ENCODE data around the gene HS3ST1.

HS3ST1 gene

GRCh38 chr4:11415409-11416070, 13.2 kb downstream of the HS3ST1 start:
- H3K27ac ChIP-seq (ENCODE audit: low read depth, low read length), result no peak overlapping the region
- H3K4me2 ChIP-seq (ENCODE audit: low read length), result no peak overlapping the region
- H3K79me2 ChIP-seq (ENCODE audit: control insufficient read depth, low read length), result no peaks in the 10 kb centered on the region
- no peaks in the 10 kb centered on the region for H4K20me1 ChIP-seq (ENCODE audit: control insufficient read depth, insufficient read depth, low read depth, low read length)
- no peak overlapping the region for H3K4me3 ChIP-seq (ENCODE audit: low read length)
- no peaks in the 10 kb centered on the region for H3F3A ChIP-seq (ENCODE audit: control insufficient read depth, insufficient read depth)
- peaks cover 3% of the 10 kb centered on the region; the same call in 1 of the 2 replicates for H3K4me1 ChIP-seq (ENCODE audit: control insufficient read depth, low read length)
- H3K9me3 ChIP-seq (ENCODE audit: control insufficient read depth, insufficient read depth, low read length), result no peaks in the 10 kb centered on the region
- H3K27me3 ChIP-seq (ENCODE audit: control insufficient read depth, low read length), result no peaks in the 10 kb centered on the region
- H3K9me2 ChIP-seq (replicated peaks; ENCODE audit: control insufficient read depth, low read length), result no peaks in the 10 kb centered on the region
- TF ChIP-seq CTCF (IDR thresholded peaks at IDR 0.05; ENCODE audit: low read depth, low read length, poor library complexity, severe bottlenecking) (no peak), EZH2phosphoT487 (IDR thresholded peaks at IDR 0.05; ENCODE audit: borderline replicate concordance, low read length) (no peak)
- no peaks in the 10 kb centered on the region for H3K36me3 ChIP-seq (ENCODE audit: control insufficient read depth, low read length)

- Histone ChIP-seq H4K20me1 (ENCODE audit: control insufficient read depth, insufficient read depth, low read depth, low read length) (no peaks in the 10 kb centered on the region), H3F3A (ENCODE audit: control insufficient read depth, insufficient read depth) (no peaks in the 10 kb centered on the region), H3K79me2 (ENCODE audit: control insufficient read depth, low read length) (no peaks in the 10 kb centered on the region), H3K27me3 (ENCODE audit: control insufficient read depth, low read length) (no peaks in the 10 kb centered on the region), H3K4me2 (ENCODE audit: low read length) (no peak overlapping the region), H3K27ac (ENCODE audit: low read depth, low read length) (no peak overlapping the region), H3K4me3 (ENCODE audit: low read length) (no peak overlapping the region), H3K36me3 (ENCODE audit: control insufficient read depth, low read length) (no peaks in the 10 kb centered on the region), H3K9me3 (ENCODE audit: control insufficient read depth, insufficient read depth, low read length) (no peaks in the 10 kb centered on the region), H3K4me1 (ENCODE audit: control insufficient read depth, low read length) (no peaks in the 10 kb centered on the region), H3K9me2 (replicated peaks; ENCODE audit: control insufficient read depth, low read length) (no peaks in the 10 kb centered on the region)
- TF ChIP-seq CTCF (IDR thresholded peaks at IDR 0.05; ENCODE audit: low read depth, low read length, poor library complexity, severe bottlenecking) (no peak), EZH2phosphoT487 (IDR thresholded peaks at IDR 0.05; ENCODE audit: borderline replicate concordance, low read length) (no peak)
Measured at GRCh38 chr4:11412211-11412610, 16.5 kb downstream of the HS3ST1 start.

- H3K4me2 ChIP-seq (ENCODE audit: low read length), result no peak overlapping the region
- no peaks in the 10 kb centered on the region for H3F3A ChIP-seq (ENCODE audit: control insufficient read depth, insufficient read depth)
- TF ChIP-seq CTCF (IDR thresholded peaks at IDR 0.05; ENCODE audit: low read depth, low read length, poor library complexity, severe bottlenecking) (no peak), EZH2phosphoT487 (IDR thresholded peaks at IDR 0.05; ENCODE audit: borderline replicate concordance, low read length) (no peak)
- H3K27me3 ChIP-seq (ENCODE audit: control insufficient read depth, low read length), result no peaks in the 10 kb centered on the region
- no peaks in the 10 kb centered on the region for H3K9me2 ChIP-seq (replicated peaks; ENCODE audit: control insufficient read depth, low read length)
- no peaks in the 10 kb centered on the region for H4K20me1 ChIP-seq (ENCODE audit: control insufficient read depth, insufficient read depth, low read depth, low read length)
- H3K27ac ChIP-seq (ENCODE audit: low read depth, low read length), result no peak overlapping the region
- no peaks in the 10 kb centered on the region for H3K4me1 ChIP-seq (ENCODE audit: control insufficient read depth, low read length)
- no peaks in the 10 kb centered on the region for H3K9me3 ChIP-seq (ENCODE audit: control insufficient read depth, insufficient read depth, low read length)
- H3K79me2 ChIP-seq (ENCODE audit: control insufficient read depth, low read length), result no peaks in the 10 kb centered on the region
- H3K4me3 ChIP-seq (ENCODE audit: low read length), result no peak overlapping the region
- H3K36me3 ChIP-seq (ENCODE audit: control insufficient read depth, low read length), result no peaks in the 10 kb centered on the region
Measured at GRCh38 chr4:11409632-11410031, 19.1 kb downstream of the HS3ST1 start.

Measured in DOHH2 (cell line).